Coronary artery (tissue), 2 donors: ENCODE measurements around the gene SCN5A.

Experiments used
- DNase-seq: peaks from one replicate; pipeline ENCODE4 v3.0.0-alpha.2; 2017; ENCODE audit warnings: low spot score
- H3K27ac ChIP-seq, 2 donors: fragments of 200-600 bp; sonication (generic); one replicate each; pipeline ENCODE4 v1.5.1; 2016 to 2019
- H3K4me3 ChIP-seq: fragments of 200-600 bp; sonication (generic); 2 replicates; pipeline ENCODE4 v1.5.1; 2016; ENCODE audit warnings: mild to moderate bottlenecking, moderate library complexity
- CTCF ChIP-seq: fragments of 200-600 bp; sonication (generic); IDR thresholded peaks from one replicate; pipeline ENCODE4 v1.5.1; 2019; ENCODE audit warnings: antibody characterized with exemption

The SCN5A gene

DNA sequence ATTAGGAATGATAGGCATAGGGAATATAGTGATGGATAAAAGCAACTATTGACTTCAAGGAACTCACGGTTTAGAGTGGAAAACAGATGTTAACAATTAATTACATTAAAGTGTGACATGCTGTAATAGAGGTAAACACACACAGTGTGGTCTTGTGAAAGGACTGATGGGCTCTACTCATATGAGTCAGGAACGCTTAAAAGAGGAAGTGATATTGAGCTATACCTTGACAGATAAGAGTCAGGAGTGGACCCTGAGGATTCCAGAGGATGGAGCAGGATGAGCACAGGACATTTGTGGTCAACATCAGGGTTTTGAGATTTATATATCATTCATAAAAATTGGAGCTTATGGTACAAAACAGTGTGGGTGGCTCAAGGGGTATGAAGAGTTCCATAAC lies 142.4 kb downstream of the SCN5A start:
- Histone ChIP-seq H3K27ac (no peak overlapping the region), H3K4me3 (no peak overlapping the region)
- TF ChIP-seq CTCF = no peak
- DNase-seq = no peak

DNA sequence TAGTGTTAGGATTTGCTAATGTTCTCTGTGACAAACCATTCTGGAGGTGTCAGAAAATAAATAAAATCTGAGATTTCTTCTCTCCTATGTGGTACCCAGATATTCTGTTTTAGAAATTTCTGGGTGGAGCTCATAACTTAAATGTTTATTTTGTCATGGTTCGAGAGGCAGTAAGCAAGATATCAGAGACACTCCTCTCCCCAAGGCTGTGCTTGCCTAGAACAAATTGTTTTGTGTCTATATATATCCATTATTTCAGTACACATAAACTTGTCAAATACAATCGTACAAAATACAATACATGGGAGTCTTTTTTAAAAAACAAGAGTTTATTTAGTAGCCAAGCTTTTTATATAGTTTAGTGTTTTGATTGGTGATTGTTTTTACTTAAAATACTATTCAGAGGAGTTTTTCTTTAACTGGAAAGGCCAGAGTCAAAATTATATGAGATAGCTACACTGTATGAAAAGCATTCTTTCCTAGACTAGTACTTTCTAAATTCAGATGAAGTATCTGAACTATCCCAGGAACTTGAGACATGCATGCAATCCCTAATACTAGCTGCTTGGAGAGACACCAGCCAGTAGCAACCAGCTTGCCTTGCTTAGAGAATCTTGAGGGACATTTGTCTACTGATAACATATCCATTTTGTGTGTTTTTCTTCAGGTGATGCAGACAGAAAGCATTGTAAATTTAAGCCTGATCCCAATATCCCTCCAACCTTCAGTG lies 148.6 kb downstream of the SCN5A start:
- peak overlapping the region in 1 of 2 donors; percentile 32 for H3K27ac ChIP-seq
- TF ChIP-seq CTCF = no peak
- DNase-seq = no peak
- no peak overlapping the region for H3K4me3 ChIP-seq
